ENCODE data around the gene SNAP25. TPM values are rescaled to one million over a fixed set of nuclear protein-coding genes. Genes with fewer than 3 reads are reported as not detected.

Gene SNAP25
- total RNA-seq, 2 experiments from 2014 or later = not detected

- POLR2A ChIA-PET = no interaction called here
- Mint-ChIP-seq H3K4me3 (no peak overlapping the region), H3K9me3 (peaks cover 2% of the 10 kb centered on the region), H3K4me1 (ENCODE audit: low read depth) (peaks cover 11% of the 10 kb centered on the region), H3K27me3 (peaks cover 3% of the 10 kb centered on the region), H3K36me3 (ENCODE audit: low read depth) (no peaks in the 10 kb centered on the region), H3K27ac (no peak overlapping the region)
- CTCF ChIA-PET = no interaction called here
- ATAC-seq (no peak), DNase-seq (no peak)
- TF ChIP-seq CTCF (IDR thresholded peaks at IDR 0.05) = no peak
- intact Hi-C loops (cut with micrococcal nuclease) = no loop called here
Observed at GRCh38 chr20:10356628-10357027, 138.0 kb downstream of the SNAP25 start.

Other genes with a start within 250 kb of the SNAP25 start
- gene ANKEF1, start 183.8 kb upstream of the SNAP25 start, total RNA-seq = under 1 TPM; 0.45 to 0.58 TPM
- 1 to 10 TPM; 6.9 TPM for gene MKKS, start 215.4 kb downstream of the SNAP25 start, total RNA-seq
- gene SLX4IP, start 216.5 kb downstream of the SNAP25 start, total RNA-seq = 1 to 10 TPM; 6.5 to 7.3 TPM